ENCODE measurements around the gene DOCK1.

Gene DOCK1

DNA sequence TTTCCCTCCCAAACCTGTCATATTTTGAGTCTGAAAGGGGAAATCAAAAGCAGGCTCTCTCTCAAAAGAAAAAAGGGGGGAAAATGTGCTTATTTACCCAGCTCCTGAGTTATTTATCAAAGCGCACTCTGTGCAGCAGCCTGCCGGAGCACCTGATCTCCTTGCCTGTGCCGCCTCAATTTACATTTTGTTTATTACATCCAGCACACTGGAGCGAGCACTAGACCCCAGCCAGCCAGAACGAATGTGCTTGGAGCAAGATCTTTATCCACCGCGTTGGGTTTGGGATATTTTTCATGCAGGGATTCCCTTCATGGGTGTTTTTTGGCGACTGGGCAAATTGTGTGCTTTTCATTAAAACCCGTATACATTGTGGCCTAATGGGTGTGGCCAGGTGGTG is 453.1 kb downstream of the DOCK1 start:
- Histone ChIP-seq H3K27me3 (ENCODE audit: control insufficient read depth in 1 of 2, insufficient read depth in 1 of 2, low read length in 2 of 2) (no peaks in the 10 kb centered on the region), H3K36me3 (ENCODE audit: control insufficient read depth in 1 of 2, insufficient read depth in 2 of 2, low read depth in 1 of 2, low read length in 2 of 2) (peaks cover 28 to 59% of the 10 kb centered on the region in 2 experiments), H3K18ac (ENCODE audit: low read depth in 1 of 2, low read length in 2 of 2) (no peak overlapping the region), H3K9ac (ENCODE audit: low read length) (no peak overlapping the region), H3K9me3 (ENCODE audit: control insufficient read depth, low read length) (no peaks in the 10 kb centered on the region), H2BK12ac (ENCODE audit: low read length in 2 of 2) (no peak overlapping the region), H2AFZ (ENCODE audit: low read depth, low read length) (no peak overlapping the region), H3K4me3 (ENCODE audit: insufficient read depth in 1 of 2, low read depth in 1 of 2, low read length in 2 of 2) (no peak overlapping the region), H4K91ac (ENCODE audit: low read length) (no peak overlapping the region), H3K27ac (ENCODE audit: low read length, poor library complexity, severe bottlenecking) (no peak overlapping the region), H2BK5ac (ENCODE audit: low read depth, low read length, poor library complexity, severe bottlenecking) (no peak overlapping the region), H3K14ac (ENCODE audit: low read length in 2 of 2) (no peak overlapping the region), H2AK5ac (ENCODE audit: low read length, severe bottlenecking) (no peak overlapping the region), H2BK15ac (ENCODE audit: low read depth, poor library complexity, severe bottlenecking) (no peak overlapping the region), H4K8ac (ENCODE audit: low read length) (no peak overlapping the region), H3K23ac (ENCODE audit: low read length in 2 of 2) (no peak overlapping the region), H3K79me1 (replicated peaks; ENCODE audit: low read length, poor library complexity, severe bottlenecking) (no peaks in the 10 kb centered on the region), H3K4me1 (ENCODE audit: control insufficient read depth, insufficient read depth, low read depth, low read length) (no peaks in the 10 kb centered on the region), H3K4ac (ENCODE audit: low read depth in 1 of 2, low read length in 2 of 2) (no peak overlapping the region), H2BK120ac (ENCODE audit: low read depth, low read length) (no peak overlapping the region), H3K4me2 (ENCODE audit: low read length, poor library complexity, severe bottlenecking) (no peak overlapping the region)
- DNase-seq = no peak
- WGBS = 98% methylated on average over 9 of the region's 9 CpGs

GRCh38 chr10:127364034-127364433 is 458.8 kb downstream of the DOCK1 start:
- no peak overlapping the region for H4K91ac ChIP-seq (ENCODE audit: low read length)
- WGBS = 95% methylated on average over 11 of the region's 11 CpGs
- H3K4me2 ChIP-seq (ENCODE audit: low read length, poor library complexity, severe bottlenecking) = no peak overlapping the region
- no peak overlapping the region for H2BK120ac ChIP-seq (ENCODE audit: low read depth, low read length)
- H4K8ac ChIP-seq (ENCODE audit: low read length) = no peak overlapping the region
- no peaks in the 10 kb centered on the region for H3K9me3 ChIP-seq (ENCODE audit: control insufficient read depth, low read length)
- no peak overlapping the region for H3K9ac ChIP-seq (ENCODE audit: low read length)
- peaks cover 3% of the 10 kb centered on the region for H3K4me1 ChIP-seq (ENCODE audit: control insufficient read depth, insufficient read depth, low read depth, low read length)
- peaks cover 28 to 61% of the 10 kb centered on the region in 2 experiments for H3K36me3 ChIP-seq (ENCODE audit: control insufficient read depth in 1 of 2, insufficient read depth in 2 of 2, low read depth in 1 of 2, low read length in 2 of 2)
- no peak for DNase-seq
- H3K27me3 ChIP-seq (ENCODE audit: control insufficient read depth in 1 of 2, insufficient read depth in 1 of 2, low read length in 2 of 2) = no peaks in the 10 kb centered on the region
- no peak overlapping the region for H3K18ac ChIP-seq (ENCODE audit: low read depth in 1 of 2, low read length in 2 of 2)
- H3K4ac ChIP-seq (ENCODE audit: low read depth in 1 of 2, low read length in 2 of 2) = no peak overlapping the region
- H3K27ac ChIP-seq (ENCODE audit: low read length, poor library complexity, severe bottlenecking) = no peak overlapping the region
- H2BK5ac ChIP-seq (ENCODE audit: low read depth, low read length, poor library complexity, severe bottlenecking) = no peak overlapping the region
- no peak overlapping the region for H2AFZ ChIP-seq (ENCODE audit: low read depth, low read length)
- no peaks in the 10 kb centered on the region for H3K79me1 ChIP-seq (replicated peaks; ENCODE audit: low read length, poor library complexity, severe bottlenecking)
- H3K14ac ChIP-seq (ENCODE audit: low read length in 2 of 2) = no peak overlapping the region
- no peak overlapping the region for H3K4me3 ChIP-seq (ENCODE audit: insufficient read depth in 1 of 2, low read depth in 1 of 2, low read length in 2 of 2)
- no peak overlapping the region for H2BK15ac ChIP-seq (ENCODE audit: low read depth, poor library complexity, severe bottlenecking)
- no peak overlapping the region for H3K23ac ChIP-seq (ENCODE audit: low read length in 2 of 2)
- no peak overlapping the region for H2BK12ac ChIP-seq (ENCODE audit: low read length in 2 of 2)
- no peak overlapping the region for H2AK5ac ChIP-seq (ENCODE audit: low read length, severe bottlenecking)

GRCh38 chr10:127368101-127368500 is 462.9 kb downstream of the DOCK1 start:
- no peaks in the 10 kb centered on the region for H3K9me3 ChIP-seq (ENCODE audit: control insufficient read depth, low read length)
- no peaks in the 10 kb centered on the region for H3K27me3 ChIP-seq (ENCODE audit: control insufficient read depth in 1 of 2, insufficient read depth in 1 of 2, low read length in 2 of 2)
- H3K9ac ChIP-seq (ENCODE audit: low read length) = no peak overlapping the region
- H3K36me3 ChIP-seq (ENCODE audit: control insufficient read depth in 1 of 2, insufficient read depth in 2 of 2, low read depth in 1 of 2, low read length in 2 of 2) = peaks cover 28 to 59% of the 10 kb centered on the region in 2 experiments
- H4K91ac ChIP-seq (ENCODE audit: low read length) = no peak overlapping the region
- H4K8ac ChIP-seq (ENCODE audit: low read length) = no peak overlapping the region
- no peaks in the 10 kb centered on the region for H3K79me1 ChIP-seq (replicated peaks; ENCODE audit: low read length, poor library complexity, severe bottlenecking)
- H2AK5ac ChIP-seq (ENCODE audit: low read length, severe bottlenecking) = no peak overlapping the region
- no peak overlapping the region for H2BK120ac ChIP-seq (ENCODE audit: low read depth, low read length)
- no peak overlapping the region for H3K4me2 ChIP-seq (ENCODE audit: low read length, poor library complexity, severe bottlenecking)
- no peak overlapping the region for H2AFZ ChIP-seq (ENCODE audit: low read depth, low read length)
- no peak for DNase-seq
- no peak overlapping the region for H3K27ac ChIP-seq (ENCODE audit: low read length, poor library complexity, severe bottlenecking)
- no peak overlapping the region for H3K23ac ChIP-seq (ENCODE audit: low read length in 2 of 2)
- H3K18ac ChIP-seq (ENCODE audit: low read depth in 1 of 2, low read length in 2 of 2) = no peak overlapping the region
- no peak overlapping the region for H2BK5ac ChIP-seq (ENCODE audit: low read depth, low read length, poor library complexity, severe bottlenecking)
- 87% methylated on average over 4 of the region's 5 CpGs for WGBS
- H3K4me3 ChIP-seq (ENCODE audit: insufficient read depth in 1 of 2, low read depth in 1 of 2, low read length in 2 of 2) = no peak overlapping the region
- H2BK15ac ChIP-seq (ENCODE audit: low read depth, poor library complexity, severe bottlenecking) = no peak overlapping the region
- H3K4me1 ChIP-seq (ENCODE audit: control insufficient read depth, insufficient read depth, low read depth, low read length) = peaks cover 3% of the 10 kb centered on the region
- no peak overlapping the region for H2BK12ac ChIP-seq (ENCODE audit: low read length in 2 of 2)
- no peak overlapping the region for H3K14ac ChIP-seq (ENCODE audit: low read length in 2 of 2)
- no peak overlapping the region for H3K4ac ChIP-seq (ENCODE audit: low read depth in 1 of 2, low read length in 2 of 2)

GRCh38 chr10:127368929-127369328 is 463.7 kb downstream of the DOCK1 start:
- no peak overlapping the region for H3K4me2 ChIP-seq (ENCODE audit: low read length, poor library complexity, severe bottlenecking)
- H2BK5ac ChIP-seq (ENCODE audit: low read depth, low read length, poor library complexity, severe bottlenecking) = no peak overlapping the region
- H2AK5ac ChIP-seq (ENCODE audit: low read length, severe bottlenecking) = no peak overlapping the region
- no peak for DNase-seq
- no peaks in the 10 kb centered on the region for H3K9me3 ChIP-seq (ENCODE audit: control insufficient read depth, low read length)
- H3K4ac ChIP-seq (ENCODE audit: low read depth in 1 of 2, low read length in 2 of 2) = no peak overlapping the region
- H2BK12ac ChIP-seq (ENCODE audit: low read length in 2 of 2) = no peak overlapping the region
- H3K9ac ChIP-seq (ENCODE audit: low read length) = no peak overlapping the region
- WGBS = 100% methylated on average over 4 of the region's 4 CpGs
- H3K4me1 ChIP-seq (ENCODE audit: control insufficient read depth, insufficient read depth, low read depth, low read length) = peaks cover 2% of the 10 kb centered on the region
- H3K14ac ChIP-seq (ENCODE audit: low read length in 2 of 2) = no peak overlapping the region
- peaks cover 25 to 60% of the 10 kb centered on the region in 2 experiments for H3K36me3 ChIP-seq (ENCODE audit: control insufficient read depth in 1 of 2, insufficient read depth in 2 of 2, low read depth in 1 of 2, low read length in 2 of 2)
- no peak overlapping the region for H2AFZ ChIP-seq (ENCODE audit: low read depth, low read length)
- H2BK120ac ChIP-seq (ENCODE audit: low read depth, low read length) = no peak overlapping the region
- H3K23ac ChIP-seq (ENCODE audit: low read length in 2 of 2) = no peak overlapping the region
- H3K27ac ChIP-seq (ENCODE audit: low read length, poor library complexity, severe bottlenecking) = no peak overlapping the region
- H3K18ac ChIP-seq (ENCODE audit: low read depth in 1 of 2, low read length in 2 of 2) = no peak overlapping the region
- H3K4me3 ChIP-seq (ENCODE audit: insufficient read depth in 1 of 2, low read depth in 1 of 2, low read length in 2 of 2) = no peak overlapping the region
- no peak overlapping the region for H2BK15ac ChIP-seq (ENCODE audit: low read depth, poor library complexity, severe bottlenecking)
- H4K8ac ChIP-seq (ENCODE audit: low read length) = no peak overlapping the region
- H3K27me3 ChIP-seq (ENCODE audit: control insufficient read depth in 1 of 2, insufficient read depth in 1 of 2, low read length in 2 of 2) = no peaks in the 10 kb centered on the region
- no peak overlapping the region for H4K91ac ChIP-seq (ENCODE audit: low read length)
- H3K79me1 ChIP-seq (replicated peaks; ENCODE audit: low read length, poor library complexity, severe bottlenecking) = no peaks in the 10 kb centered on the region
